Parathyroid adenoma (tissue), 2 donors: ENCODE measurements around the gene AP3D1.

Experiments
- H2AFZ ChIP-seq: fragments of 300-600 bp; sonication (generic); one replicate; pipeline ENCODE4 v1.7.0; 2017; ENCODE audit warnings: antibody characterized with exemption, mild to moderate bottlenecking
- H3K27ac ChIP-seq: fragments of 300-600 bp; sonication (generic); one replicate; pipeline ENCODE4 v1.7.0; 2017
- H3K27me3 ChIP-seq: fragments of 300-600 bp; sonication (generic); one replicate; pipeline ENCODE4 v1.7.0; 2017; ENCODE audit warnings: low read length; ENCODE audit not compliant: control insufficient read depth, insufficient read depth
- H3K36me3 ChIP-seq: fragments of 300-600 bp; sonication (generic); one replicate; pipeline ENCODE4 v1.7.0; 2017; ENCODE audit warnings: low read length; ENCODE audit not compliant: control insufficient read depth, insufficient read depth
- H3K4me1 ChIP-seq: fragments of 300-600 bp; sonication (generic); one replicate; pipeline ENCODE4 v1.7.0; 2017; ENCODE audit warnings: control low read depth
- H3K4me2 ChIP-seq: fragments of 300-600 bp; sonication (generic); one replicate; pipeline ENCODE4 v1.7.0; 2017; ENCODE audit warnings: low read length
- H3K4me3 ChIP-seq: fragments of 300-600 bp; sonication (generic); one replicate; pipeline ENCODE4 v1.7.0; 2017; ENCODE audit warnings: low read depth, low read length
- H3K79me2 ChIP-seq: fragments of 300-600 bp; sonication (generic); one replicate; pipeline ENCODE4 v1.7.0; 2017; ENCODE audit warnings: control low read depth
- H3K9ac ChIP-seq: fragments of 300-600 bp; sonication (generic); one replicate; pipeline ENCODE4 v1.7.0; 2017; ENCODE audit warnings: mild to moderate bottlenecking
- H3K9me3 ChIP-seq: fragments of 300-600 bp; sonication (generic); one replicate; pipeline ENCODE4 v1.7.0; 2017; ENCODE audit warnings: low read length; ENCODE audit not compliant: control insufficient read depth
- TF ChIP-seq, protein P1 (sequence below): fragments of 300-600 bp; sonication (generic); IDR thresholded peaks from one replicate; pipeline ENCODE4 v1.7.0; 2017; ENCODE audit warnings: antibody characterized with exemption, mild to moderate bottlenecking
- donor health status: primary hyperparathyroidism.

The AP3D1 gene

DNA sequence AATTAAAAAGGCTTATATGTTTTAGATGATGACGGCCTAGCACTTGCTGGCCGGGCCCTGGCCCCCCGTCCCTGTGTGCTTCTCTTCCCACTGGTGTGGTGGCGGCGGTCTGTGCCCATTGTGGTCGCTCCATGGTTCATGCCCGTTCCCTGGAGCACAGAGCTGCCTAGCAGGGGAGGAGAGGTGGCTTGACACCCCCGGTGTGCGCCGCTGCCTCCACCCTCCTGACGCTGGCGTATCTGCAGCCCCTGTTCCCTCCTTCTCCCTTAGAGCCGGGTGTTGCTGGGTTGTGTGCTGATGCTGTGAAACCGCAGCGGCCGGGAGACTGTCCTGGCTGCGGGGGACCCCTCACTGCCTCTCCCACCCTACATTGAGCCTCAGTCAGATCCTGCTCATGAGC lies 41.5 kb upstream of the AP3D1 start:
- Histone ChIP-seq H3K27me3 (no peaks in the 10 kb centered on the region), H3K79me2 (peaks cover 50% of the 10 kb centered on the region), H3K36me3 (no peaks in the 10 kb centered on the region), H3K4me1 (no peaks in the 10 kb centered on the region), H3K4me3 (no peak overlapping the region), H3K27ac (no peak overlapping the region), H2AFZ (no peak overlapping the region), H3K4me2 (no peak overlapping the region), H3K9ac (no peak overlapping the region), H3K9me3 (no peaks in the 10 kb centered on the region)
- TF ChIP-seq, protein P1, sequence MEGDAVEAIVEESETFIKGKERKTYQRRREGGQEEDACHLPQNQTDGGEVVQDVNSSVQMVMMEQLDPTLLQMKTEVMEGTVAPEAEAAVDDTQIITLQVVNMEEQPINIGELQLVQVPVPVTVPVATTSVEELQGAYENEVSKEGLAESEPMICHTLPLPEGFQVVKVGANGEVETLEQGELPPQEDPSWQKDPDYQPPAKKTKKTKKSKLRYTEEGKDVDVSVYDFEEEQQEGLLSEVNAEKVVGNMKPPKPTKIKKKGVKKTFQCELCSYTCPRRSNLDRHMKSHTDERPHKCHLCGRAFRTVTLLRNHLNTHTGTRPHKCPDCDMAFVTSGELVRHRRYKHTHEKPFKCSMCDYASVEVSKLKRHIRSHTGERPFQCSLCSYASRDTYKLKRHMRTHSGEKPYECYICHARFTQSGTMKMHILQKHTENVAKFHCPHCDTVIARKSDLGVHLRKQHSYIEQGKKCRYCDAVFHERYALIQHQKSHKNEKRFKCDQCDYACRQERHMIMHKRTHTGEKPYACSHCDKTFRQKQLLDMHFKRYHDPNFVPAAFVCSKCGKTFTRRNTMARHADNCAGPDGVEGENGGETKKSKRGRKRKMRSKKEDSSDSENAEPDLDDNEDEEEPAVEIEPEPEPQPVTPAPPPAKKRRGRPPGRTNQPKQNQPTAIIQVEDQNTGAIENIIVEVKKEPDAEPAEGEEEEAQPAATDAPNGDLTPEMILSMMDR = no peak

DNA sequence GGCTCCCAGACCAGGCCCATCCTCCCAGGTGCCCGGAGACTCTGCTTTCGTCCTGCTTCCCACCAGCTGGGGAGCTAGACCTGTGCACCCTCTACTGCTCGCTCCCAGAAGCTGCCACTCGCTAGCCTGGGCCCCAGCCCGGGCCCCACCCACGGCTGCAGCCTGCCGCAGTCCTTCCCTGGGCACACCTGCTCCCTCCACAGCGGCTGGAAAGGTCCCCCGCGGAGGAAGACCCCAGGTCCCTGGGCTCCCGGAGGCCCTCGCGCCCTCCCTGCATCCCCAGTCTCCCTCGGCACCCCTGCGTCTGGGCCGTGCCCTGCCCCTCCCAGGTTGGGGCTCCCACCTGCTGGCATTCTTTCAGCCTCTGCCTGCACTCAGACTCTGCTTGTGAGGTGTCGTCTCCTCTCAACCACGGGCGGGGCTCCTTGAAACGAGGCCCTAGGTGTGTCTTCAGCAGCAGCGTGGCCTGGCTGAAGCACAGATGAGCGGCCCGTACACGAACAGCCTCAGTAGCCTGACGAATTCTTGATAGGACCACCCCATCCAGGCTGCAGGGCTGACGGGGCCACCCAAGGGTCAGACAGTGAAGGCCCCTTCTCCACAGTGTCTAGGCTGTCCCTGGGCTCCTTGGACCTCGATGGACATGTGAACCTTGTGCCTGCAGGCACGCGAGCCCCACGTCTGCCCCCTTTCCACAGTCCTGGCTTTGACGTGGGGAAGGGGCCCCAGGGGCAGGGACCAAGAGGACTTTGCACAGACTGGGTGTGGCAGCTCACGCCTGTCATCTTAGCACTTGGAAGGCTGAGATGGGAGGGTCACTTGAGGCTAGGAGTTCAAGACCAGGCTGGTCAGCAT lies 40.3 kb upstream of the AP3D1 start:
- H3K4me1 ChIP-seq = no peaks in the 10 kb centered on the region
- H3K27ac ChIP-seq = no peak overlapping the region
- H3K79me2 ChIP-seq = peaks cover 47% of the 10 kb centered on the region
- H3K27me3 ChIP-seq = no peaks in the 10 kb centered on the region
- no peak overlapping the region for H2AFZ ChIP-seq
- H3K36me3 ChIP-seq = no peaks in the 10 kb centered on the region
- no peak overlapping the region for H3K4me2 ChIP-seq
- no peaks in the 10 kb centered on the region for H3K9me3 ChIP-seq
- TF ChIP-seq, protein P1 = no peak
- H3K4me3 ChIP-seq = no peak overlapping the region
- no peak overlapping the region for H3K9ac ChIP-seq

DNA sequence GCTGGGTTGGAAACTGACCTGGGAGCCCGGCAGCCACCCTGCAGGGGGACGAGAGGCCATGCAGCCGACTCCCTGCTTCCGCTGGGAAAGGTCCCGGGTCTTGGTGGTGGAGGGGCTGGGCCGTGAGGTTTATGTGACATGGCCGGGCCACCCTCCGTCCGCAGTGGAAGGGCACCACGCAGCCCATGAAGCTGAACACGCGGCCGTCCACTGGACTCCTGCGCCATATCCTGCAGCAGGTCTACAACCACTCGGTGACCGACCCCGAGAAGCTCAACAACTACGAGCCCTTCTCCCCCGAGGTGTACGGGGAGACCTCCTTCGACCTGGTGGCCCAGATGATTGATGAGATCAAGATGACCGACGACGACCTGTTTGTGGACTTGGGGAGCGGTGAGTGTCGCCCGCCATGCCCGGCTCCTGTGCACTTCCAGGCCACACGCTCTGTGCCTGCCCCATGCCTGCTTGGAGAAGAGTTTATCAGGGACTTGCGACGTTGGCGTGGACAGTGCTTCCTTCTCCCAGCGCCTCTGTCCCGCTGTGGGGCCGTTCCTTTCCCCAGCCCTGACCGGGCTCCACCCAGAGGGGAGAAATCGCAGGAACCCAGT lies 39.6 kb upstream of the AP3D1 start:
- Histone ChIP-seq H3K4me2 (no peak overlapping the region), H3K4me3 (no peak overlapping the region), H3K9me3 (no peaks in the 10 kb centered on the region), H3K27ac (no peak overlapping the region), H3K9ac (no peak overlapping the region), H2AFZ (no peak overlapping the region), H3K79me2 (peaks cover 51% of the 10 kb centered on the region), H3K4me1 (no peaks in the 10 kb centered on the region), H3K36me3 (no peaks in the 10 kb centered on the region), H3K27me3 (no peaks in the 10 kb centered on the region)
- TF ChIP-seq, protein P1 = no peak

DNA sequence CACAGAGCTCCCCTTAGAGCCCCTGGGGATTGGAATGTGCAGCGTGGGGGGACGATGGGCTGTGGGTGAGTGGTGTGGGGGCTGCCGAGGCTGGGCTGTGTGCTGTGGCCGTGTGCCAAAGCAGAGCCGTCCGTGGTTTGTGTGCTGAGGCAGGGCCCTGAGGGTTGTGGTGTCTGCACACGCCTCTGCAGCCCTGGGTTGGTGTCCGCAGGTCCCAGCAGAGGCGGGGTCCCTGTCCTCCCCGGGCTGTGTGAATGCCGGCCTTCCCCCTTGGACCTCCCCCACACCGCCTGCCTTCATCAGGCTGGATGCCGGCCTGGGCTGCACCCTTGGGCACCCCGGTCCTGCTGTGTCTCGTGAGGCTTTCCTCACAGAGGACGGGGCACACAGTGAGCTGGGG lies 38.5 kb upstream of the AP3D1 start:
- Histone ChIP-seq H3K79me2 (peaks cover 44% of the 10 kb centered on the region), H3K9ac (no peak overlapping the region), H2AFZ (no peak overlapping the region), H3K9me3 (no peaks in the 10 kb centered on the region), H3K4me2 (no peak overlapping the region), H3K4me3 (no peak overlapping the region), H3K27me3 (no peaks in the 10 kb centered on the region), H3K36me3 (no peaks in the 10 kb centered on the region), H3K4me1 (no peaks in the 10 kb centered on the region), H3K27ac (no peak overlapping the region)
- TF ChIP-seq, protein P1 = no peak
